ENCODE results near the gene NCKIPSD. TPM values are rescaled to one million over a fixed set of nuclear protein-coding genes. Genes with fewer than 3 reads are reported as not detected.
A peak's percentile ranks its signal among the peaks of the same experiment; 100 is the strongest.

NCKIPSD gene
- total RNA-seq, 3 donors from 2014 or later (not counting 1 experiment from before 2014, with no cell fraction given), result 12.2 to 14.1 (median 12.8) TPM

- Histone ChIP-seq H3K27me3 (ENCODE audit: control insufficient read depth, insufficient read depth, low read length) (no peaks in the 10 kb centered on the region), H3K36me3 (ENCODE audit: control insufficient read depth, insufficient read depth, low read length) (peaks cover 6% of the 10 kb centered on the region), H3K27ac (ENCODE audit: low read length) (no peak overlapping the region), H3K4me1 (ENCODE audit: control insufficient read depth, insufficient read depth, low read length) (peaks cover 16% of the 10 kb centered on the region), H3K9me3 (ENCODE audit: control insufficient read depth, insufficient read depth, low read length) (no peaks in the 10 kb centered on the region), H3K4me3 (ENCODE audit: low read length) (no peak overlapping the region)
- DNase-seq (no peak), ATAC-seq (no peak)
- no peaks in the 10 kb centered on the region for H3K9me3 Mint-ChIP-seq
- peaks cover 0 to 27% of the 10 kb centered on the region in 2 donors for H3K4me1 Mint-ChIP-seq
- WGBS (ENCODE audit: insufficient coverage), result 95% methylated on average over 12 of the region's 12 CpGs
- intact Hi-C loops (cut with micrococcal nuclease), result no loop called here
- H3K4me3 Mint-ChIP-seq, result no peak overlapping the region
- TF ChIP-seq CTCF (IDR thresholded peaks at IDR 0.05), result no peak
- H3K36me3 Mint-ChIP-seq, result no peaks in the 10 kb centered on the region
- H3K27ac Mint-ChIP-seq, result no peak overlapping the region
- H3K27me3 Mint-ChIP-seq (ENCODE audit: low read depth in 2 of 2), result no peaks in the 10 kb centered on the region
Observed at GRCh38 chr3:48630833-48631232, 54.9 kb downstream of the NCKIPSD start.

GRCh38 chr3:48630407-48630806 lies 55.3 kb downstream of the NCKIPSD start:
- Mint-ChIP-seq H3K4me1 (peaks cover 0 to 25% of the 10 kb centered on the region in 2 donors), H3K4me3 (no peak overlapping the region), H3K9me3 (no peaks in the 10 kb centered on the region), H3K27me3 (ENCODE audit: low read depth in 2 of 2) (no peaks in the 10 kb centered on the region), H3K27ac (no peak overlapping the region), H3K36me3 (no peaks in the 10 kb centered on the region)
- no peak for TF ChIP-seq CTCF (IDR thresholded peaks at IDR 0.05)
- Histone ChIP-seq H3K27ac (ENCODE audit: low read length) (no peak overlapping the region), H3K9me3 (ENCODE audit: control insufficient read depth, insufficient read depth, low read length) (no peaks in the 10 kb centered on the region), H3K4me1 (ENCODE audit: control insufficient read depth, insufficient read depth, low read length) (peaks cover 13% of the 10 kb centered on the region), H3K36me3 (ENCODE audit: control insufficient read depth, insufficient read depth, low read length) (peaks cover 6% of the 10 kb centered on the region), H3K27me3 (ENCODE audit: control insufficient read depth, insufficient read depth, low read length) (no peaks in the 10 kb centered on the region), H3K4me3 (ENCODE audit: low read length) (no peak overlapping the region)
- intact Hi-C loops (cut with micrococcal nuclease), result no loop called here
- ATAC-seq, result no peak
- DNase-seq, result no peak
- WGBS (ENCODE audit: insufficient coverage), result 96% methylated on average over 8 of the region's 8 CpGs

GRCh38 chr3:48629894-48630293 lies 55.8 kb downstream of the NCKIPSD start:
- no peak for ATAC-seq
- Histone ChIP-seq H3K27me3 (ENCODE audit: control insufficient read depth, insufficient read depth, low read length) (no peaks in the 10 kb centered on the region), H3K36me3 (ENCODE audit: control insufficient read depth, insufficient read depth, low read length) (peaks cover 6% of the 10 kb centered on the region), H3K4me1 (ENCODE audit: control insufficient read depth, insufficient read depth, low read length) (peaks cover 13% of the 10 kb centered on the region), H3K4me3 (ENCODE audit: low read length) (no peak overlapping the region), H3K9me3 (ENCODE audit: control insufficient read depth, insufficient read depth, low read length) (no peaks in the 10 kb centered on the region), H3K27ac (ENCODE audit: low read length) (no peak overlapping the region)
- DNase-seq, result no peak
- Mint-ChIP-seq H3K4me3 (no peak overlapping the region), H3K27me3 (ENCODE audit: low read depth in 2 of 2) (no peaks in the 10 kb centered on the region), H3K36me3 (no peaks in the 10 kb centered on the region), H3K4me1 (peaks cover 0 to 21% of the 10 kb centered on the region in 2 donors), H3K27ac (no peak overlapping the region), H3K9me3 (no peaks in the 10 kb centered on the region)
- intact Hi-C loops (cut with micrococcal nuclease), result no loop called here
- 96% methylated on average over 12 of the region's 12 CpGs for WGBS (ENCODE audit: insufficient coverage)
- no peak for TF ChIP-seq CTCF (IDR thresholded peaks at IDR 0.05)

GRCh38 chr3:48628277-48629017 lies 57.3 kb downstream of the NCKIPSD start:
- DNase-seq (no peak), ATAC-seq (no peak)
- no peaks in the 10 kb centered on the region for H3K4me1 ChIP-seq (ENCODE audit: control insufficient read depth, insufficient read depth, low read length)
- H3K4me1 Mint-ChIP-seq, result peaks cover 0 to 7% of the 10 kb centered on the region in 2 donors
- no peaks in the 10 kb centered on the region for H3K27me3 Mint-ChIP-seq (ENCODE audit: low read depth in 2 of 2)
- H3K27me3 ChIP-seq (ENCODE audit: control insufficient read depth, insufficient read depth, low read length), result no peaks in the 10 kb centered on the region
- H3K27ac ChIP-seq (ENCODE audit: low read length), result no peak overlapping the region
- intact Hi-C loops (cut with micrococcal nuclease), result no loop called here
- no peaks in the 10 kb centered on the region for H3K36me3 Mint-ChIP-seq
- H3K36me3 ChIP-seq (ENCODE audit: control insufficient read depth, insufficient read depth, low read length), result peaks cover 6% of the 10 kb centered on the region
- no peak overlapping the region for H3K4me3 Mint-ChIP-seq
- H3K27ac Mint-ChIP-seq, result peak overlapping the region in 1 of 2 donors; percentile 8
- H3K4me3 ChIP-seq (ENCODE audit: low read length), result no peak overlapping the region
- no peaks in the 10 kb centered on the region for H3K9me3 ChIP-seq (ENCODE audit: control insufficient read depth, insufficient read depth, low read length)
- WGBS (ENCODE audit: insufficient coverage), result 94% methylated on average over 13 of the region's 13 CpGs
- TF ChIP-seq CTCF (IDR thresholded peaks at IDR 0.05), result no peak
- H3K9me3 Mint-ChIP-seq, result no peaks in the 10 kb centered on the region
